ENCODE results near the gene LPCAT2.
"Not testable (repeated sequence)": the region's sequence is repeated elsewhere in the genome, so short reads cannot be mapped to it uniquely, and the experiment has no call there.

LPCAT2 gene

GRCh38 chr16:55615670-55616069, 106.8 kb downstream of the LPCAT2 start:
- not testable (repeated sequence) for DNase-seq

GRCh38 chr16:55621771-55622170, 112.9 kb downstream of the LPCAT2 start:
- DNase-seq: no peak

- DNase-seq: no peak
Observed at GRCh38 chr16:55622272-55622671, 113.4 kb downstream of the LPCAT2 start.

DNA sequence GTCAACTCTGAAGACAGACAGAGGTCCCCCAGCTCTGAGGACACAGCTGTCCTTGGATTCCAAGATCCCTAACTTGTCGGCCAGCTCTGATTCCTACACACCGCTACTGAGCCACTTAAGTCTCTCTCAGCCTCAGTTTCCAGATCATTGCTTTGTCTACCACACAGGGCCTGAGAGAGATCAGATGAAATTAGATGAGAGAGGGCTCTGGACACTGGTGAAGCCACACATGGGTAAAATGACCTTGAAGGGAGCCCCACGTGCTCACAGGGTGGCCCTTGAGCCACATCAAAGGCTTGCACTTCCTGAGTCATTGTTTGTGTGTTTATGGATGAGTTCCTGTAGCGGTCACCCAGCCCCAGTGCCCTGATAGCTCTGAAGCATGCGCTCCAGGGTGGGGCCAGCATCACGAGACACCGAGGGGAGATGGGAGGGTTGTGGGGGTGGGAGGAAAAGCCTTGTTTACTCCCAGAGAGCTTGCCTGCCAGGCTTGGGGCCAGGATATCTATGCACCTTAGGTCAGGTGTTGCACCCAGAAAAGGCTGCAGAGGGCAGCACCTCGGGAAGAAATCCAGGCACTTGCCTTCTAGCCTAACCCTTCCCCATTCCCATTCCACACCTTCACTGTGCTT, 114.2 kb downstream of the LPCAT2 start:
- no peak for DNase-seq

- DNase-seq: no peak
Observed at GRCh38 chr16:55623640-55624039, 114.8 kb downstream of the LPCAT2 start.

DNA sequence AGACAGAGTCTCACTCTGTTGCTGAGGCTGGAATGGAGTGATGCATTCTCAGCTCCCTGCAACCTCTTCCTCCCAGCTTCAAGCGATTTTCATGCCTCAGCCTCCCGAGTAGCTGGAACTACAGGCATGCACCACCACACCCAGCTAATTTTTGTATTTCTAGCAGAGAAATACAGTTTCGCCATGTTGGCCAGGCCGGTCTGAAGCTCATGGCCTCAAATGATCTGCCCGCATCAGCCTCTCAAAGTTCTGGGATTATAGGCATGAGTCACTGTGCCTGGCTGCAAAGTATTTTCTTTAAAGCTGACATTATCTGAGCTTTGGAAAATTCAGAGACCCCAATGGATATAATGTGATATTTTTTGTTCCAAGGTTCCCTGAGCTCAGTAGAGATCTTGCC, 115.8 kb downstream of the LPCAT2 start:
- no peak for DNase-seq

- DNase-seq: no peak
Observed at GRCh38 chr16:55625843-55626242, 117.0 kb downstream of the LPCAT2 start.

GRCh38 chr16:55628306-55628968, 119.6 kb downstream of the LPCAT2 start:
- no peak for DNase-seq

DNA sequence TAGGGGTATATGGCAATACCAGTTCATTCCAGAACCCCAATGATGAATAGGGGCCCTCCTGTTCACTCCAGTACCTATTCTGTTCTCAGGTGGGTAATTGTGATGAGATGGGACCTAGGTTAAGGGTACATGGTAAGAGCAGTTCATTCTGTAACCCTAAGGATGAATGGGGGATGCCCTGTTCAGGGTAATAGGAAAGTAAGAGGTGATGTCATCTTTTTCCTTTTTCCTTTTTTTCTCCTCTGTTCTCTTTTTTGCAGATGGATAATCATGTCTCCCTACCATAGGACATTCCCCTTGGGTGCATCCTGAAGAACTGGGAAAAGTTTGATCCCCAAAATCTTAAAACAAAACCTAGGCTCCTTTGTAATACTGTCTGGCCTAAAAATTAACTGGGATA, 121.9 kb downstream of the LPCAT2 start:
- no peak for DNase-seq

DNA sequence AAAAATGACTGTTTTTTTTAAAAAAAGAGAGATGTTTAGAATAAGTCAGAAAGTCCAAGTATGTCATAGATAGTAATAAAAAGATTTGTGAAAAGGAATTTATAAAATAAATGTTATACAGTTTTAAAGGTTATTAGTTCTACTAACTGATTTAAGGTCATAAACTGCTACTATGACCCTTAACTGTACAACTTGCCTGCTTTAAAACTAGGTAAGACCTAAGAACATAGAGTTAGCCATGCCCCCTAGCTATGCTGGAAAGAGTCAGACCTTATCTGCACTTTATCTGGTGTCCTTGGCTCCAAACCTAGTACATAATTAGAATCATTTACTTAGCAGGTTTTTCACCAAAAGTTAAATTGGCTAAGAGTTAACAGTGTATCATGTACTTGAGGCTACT, 123.4 kb downstream of the LPCAT2 start:
- no peak for DNase-seq

GRCh38 chr16:55634193-55634592, 125.3 kb downstream of the LPCAT2 start:
- no peak for DNase-seq
